GM23338 (cell line): Measurements from ENCODE around the gene NDUFAF8. TPM values are rescaled to one million over a fixed set of nuclear protein-coding genes. Genes with fewer than 3 reads are reported as not detected.
"Not testable (repeated sequence)": the region's sequence is repeated elsewhere in the genome, so short reads cannot be mapped to it uniquely, and the experiment has no call there.

Source experiments
- ATAC-seq: fragments of 200-7000 bp; cut with Tn5 transposase; 3 replicates; pipeline ENCODE4 v1.9.1; 2020
- DNase-seq: peaks from one replicate; pipeline ENCODE4 v3.0.0-alpha.2; 2015; ENCODE audit warnings: low spot score
- H2AFZ ChIP-seq: fragments of 200-600 bp; sonication (generic); 2 replicates; pipeline ENCODE4 v1.8.0; 2016; ENCODE audit warnings: antibody characterized with exemption, mild to moderate bottlenecking, moderate library complexity
- H3F3A ChIP-seq: fragments of 200-600 bp; sonication (generic); replicated peaks from 2 replicates; pipeline ENCODE4 v1.8.0; 2017; ENCODE audit warnings: antibody characterized with exemption, mixed run types, low read depth
- H3K27ac ChIP-seq: fragments of 200-600 bp; sonication (generic); 2 replicates; pipeline ENCODE4 v1.6.1; 2016; ENCODE audit warnings: low read depth
- H3K27me3 ChIP-seq: fragments of 200-600 bp; sonication (generic); 2 replicates; pipeline ENCODE4 v1.8.0; 2016; ENCODE audit warnings: mild to moderate bottlenecking, mixed run types, moderate library complexity; ENCODE audit not compliant: insufficient read depth
- H3K36me3 ChIP-seq: fragments of 200-600 bp; sonication (generic); 2 replicates; pipeline ENCODE4 v1.8.0; 2016; ENCODE audit warnings: mild to moderate bottlenecking; ENCODE audit not compliant: insufficient read depth
- H3K4me1 ChIP-seq: fragments of 200-600 bp; sonication (generic); 2 replicates; pipeline ENCODE4 v1.8.0; 2016; ENCODE audit warnings: mild to moderate bottlenecking, moderate library complexity; ENCODE audit not compliant: insufficient read depth
- H3K4me2 ChIP-seq: fragments of 200-600 bp; sonication (generic); 2 replicates; pipeline ENCODE4 v1.7.1; 2017; ENCODE audit warnings: mixed run types
- H3K4me3 ChIP-seq: fragments of 200-600 bp; sonication (generic); 2 replicates; pipeline ENCODE4 v1.6.1; 2016; ENCODE audit warnings: mixed run types
- H3K79me2 ChIP-seq: fragments of 200-600 bp; sonication (generic); replicated peaks from 2 replicates; pipeline ENCODE4 v1.8.0; 2017; ENCODE audit warnings: mild to moderate bottlenecking; ENCODE audit not compliant: insufficient read depth
- H3K9me2 ChIP-seq: fragments of 200-600 bp; sonication (generic); 2 replicates; pipeline ENCODE4 v1.8.0; 2017; ENCODE audit not compliant: insufficient read depth
- H4K20me1 ChIP-seq: fragments of 200-600 bp; sonication (generic); replicated peaks from 2 replicates; pipeline ENCODE4 v1.8.0; 2017; ENCODE audit warnings: mild to moderate bottlenecking; ENCODE audit not compliant: insufficient read depth
- H3K27ac Mint-ChIP-seq: 2 replicates; pipeline ENCODE4 v1.8.0; 2020; ENCODE audit warnings: inconsistent platforms, mild to moderate bottlenecking, moderate library complexity, mixed read lengths
- H3K27me3 Mint-ChIP-seq: 3 replicates; pipeline ENCODE4 v1.8.0; 2022; ENCODE audit warnings: low read depth, mild to moderate bottlenecking, moderate library complexity, mixed read lengths, inconsistent platforms; ENCODE audit not compliant: insufficient read depth, poor library complexity
- H3K36me3 Mint-ChIP-seq: 3 replicates; pipeline ENCODE4 v1.8.0; 2021; ENCODE audit warnings: low read depth, mild to moderate bottlenecking, inconsistent platforms, moderate library complexity, mixed read lengths
- H3K4me1 Mint-ChIP-seq: 3 replicates; pipeline ENCODE4 v1.8.0; 2020; ENCODE audit warnings: mild to moderate bottlenecking, inconsistent platforms, mixed read lengths
- H3K4me3 Mint-ChIP-seq: 3 replicates; pipeline ENCODE4 v1.8.0; 2021; ENCODE audit warnings: moderate library complexity, mild to moderate bottlenecking, inconsistent platforms, mixed read lengths
- H3K9me3 Mint-ChIP-seq: 3 replicates; pipeline ENCODE4 v1.8.0; 2020; ENCODE audit warnings: moderate library complexity, mild to moderate bottlenecking, inconsistent platforms, mixed read lengths
- CREB1 ChIP-seq: fragments of 250-450 bp; sonication (Bioruptor Pico); IDR thresholded peaks from 2 replicates; pipeline ENCODE4 v1.5.0; 2020; ENCODE audit warnings: low read depth, mild to moderate bottlenecking, moderate library complexity
- EZH2phosphoT487 ChIP-seq: fragments of 200-600 bp; sonication (generic); IDR thresholded peaks from one replicate; pipeline ENCODE4 v1.8.1; 2018; ENCODE audit warnings: antibody characterized with exemption; ENCODE audit not compliant: unreplicated experiment
- NANOG ChIP-seq: IDR thresholded peaks from 2 replicates; pipeline ENCODE4 v1.6.1; 2016; ENCODE audit warnings: antibody characterized with exemption, borderline replicate concordance
- STAT1 ChIP-seq: IDR thresholded peaks from one replicate; pipeline ENCODE4 v1.6.1; 2016; ENCODE audit warnings: antibody characterized with exemption; ENCODE audit not compliant: unreplicated experiment
- ZNF114 ChIP-seq: fragments of 250-450 bp; sonication (Bioruptor Pico); IDR thresholded peaks from 2 replicates; pipeline ENCODE4 v1.5.0; 2020; ENCODE audit warnings: mild to moderate bottlenecking, moderate library complexity
- ZNF331 ChIP-seq: fragments of 250-450 bp; sonication (Bioruptor Pico); IDR thresholded peaks from 2 replicates; pipeline ENCODE4 v1.5.0; 2020; ENCODE audit warnings: low read depth, mild to moderate bottlenecking, moderate library complexity
- polyA plus RNA-seq: library from polyadenylated mRNA; unstranded; fragments of >200 nt; fragmentation: Nextera tagmentation; extraction: Ambion mirVana; gene quantifications from 2 replicates; pipeline ENCODE4 v1.2.1, GENCODE V29; 2016
- total RNA-seq: library from RNA; depleted of rRNA; stranded (reverse); fragments of >200 nt; shearing (Covaris generic); gene quantifications from 2 replicates; pipeline ENCODE4 v1.2.3, GENCODE V29; 2014
- TF ChIP-seq, protein P1 (sequence below): IDR thresholded peaks from 2 replicates; pipeline ENCODE4 v1.6.1; 2016; ENCODE audit warnings: antibody characterized with exemption
- TF ChIP-seq, protein P2 (sequence below), 2 experiments: fragments of 200-600 bp in 1 of 2; sonication (generic) in 1 of 2; conservative IDR thresholded peaks; 2 replicates each; pipeline versions ENCODE4 v1.5.1 to v1.6.1; 2016 to 2017; ENCODE audit warnings: antibody characterized with exemption in 2 of 2, low read depth in 2 of 2, mild to moderate bottlenecking in 2 of 2, moderate library complexity in 1 of 2
- TF ChIP-seq, protein P3 (sequence below): fragments of 250-450 bp; sonication (Bioruptor Pico); IDR thresholded peaks from 2 replicates; pipeline ENCODE4 v1.5.0; 2020; ENCODE audit warnings: mild to moderate bottlenecking, moderate library complexity
- TF ChIP-seq, protein P4 (sequence below): IDR thresholded peaks from one replicate; pipeline ENCODE4 v1.6.1; 2018; ENCODE audit warnings: antibody characterized with exemption; ENCODE audit not compliant: unreplicated experiment

NDUFAF8 gene
- total and polyA plus RNA-seq, 2 experiments from 2014 or later: 21.5 to 156 TPM

DNA sequence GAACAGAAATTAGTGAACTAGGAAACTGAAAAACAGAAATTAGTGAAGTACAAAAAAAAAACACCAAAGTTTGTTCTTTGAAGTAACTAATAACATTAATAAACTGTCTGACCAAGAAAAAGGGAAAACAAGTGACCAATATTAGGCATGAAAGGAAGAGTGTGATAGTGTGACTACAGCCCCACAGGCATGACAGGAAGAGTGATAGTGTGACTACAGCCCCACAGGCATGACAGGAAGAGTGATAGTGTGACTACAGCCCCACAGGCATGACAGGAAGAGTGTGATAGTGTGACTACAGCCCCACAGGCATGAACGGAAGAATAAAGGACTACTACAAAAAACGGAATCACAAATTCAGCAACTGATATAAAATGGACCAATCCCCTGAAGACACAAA is 11.5 kb upstream of the NDUFAF8 start:
- H3K27me3 ChIP-seq, H2AFZ ChIP-seq, H3K9me3 Mint-ChIP-seq, H3K36me3 ChIP-seq, DNase-seq, H3K4me1 Mint-ChIP-seq, H3F3A ChIP-seq, H3K27ac ChIP-seq, H3K4me2 ChIP-seq, H3K4me1 ChIP-seq, H3K4me3 Mint-ChIP-seq, H3K9me2 ChIP-seq, H3K27me3 Mint-ChIP-seq, H3K79me2 ChIP-seq, H3K4me3 ChIP-seq, H4K20me1 ChIP-seq, H3K27ac Mint-ChIP-seq, ATAC-seq: not testable (repeated sequence)
- peaks cover 12% of the 10 kb centered on the region for H3K36me3 Mint-ChIP-seq

DNA sequence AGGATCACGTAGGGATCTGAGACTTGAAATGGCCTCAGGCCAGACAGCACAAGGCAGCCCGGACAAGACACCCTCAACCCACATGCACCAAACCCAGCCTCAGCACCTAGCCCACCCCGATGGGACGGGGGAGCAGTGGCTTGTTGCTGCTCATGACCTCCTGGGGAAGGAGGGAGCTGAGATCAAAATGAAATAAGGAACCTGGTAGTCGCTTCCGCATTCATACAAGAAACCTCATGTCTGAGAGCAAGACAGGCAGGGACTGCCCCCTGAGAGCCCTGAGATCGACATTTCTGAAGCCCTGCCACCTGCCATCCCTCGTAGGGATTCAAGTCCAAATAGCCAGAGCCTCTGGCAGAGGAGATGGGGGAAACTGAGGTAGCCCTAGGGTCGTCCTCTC is 10.7 kb upstream of the NDUFAF8 start:
- Mint-ChIP-seq H3K27ac (no peak overlapping the region), H3K27me3 (peaks cover 3% of the 10 kb centered on the region), H3K4me1 (peaks cover 6% of the 10 kb centered on the region), H3K36me3 (peaks cover 12% of the 10 kb centered on the region), H3K4me3 (no peak overlapping the region), H3K9me3 (no peaks in the 10 kb centered on the region; the same call in 2 of the 3 replicates)
- ATAC-seq (no peak), DNase-seq (no peak)
- Histone ChIP-seq H3K4me1 (peaks cover 5% of the 10 kb centered on the region; the same call in 1 of the 2 replicates), H3K4me3 (no peak overlapping the region), H3K79me2 (no peaks in the 10 kb centered on the region), H3K27me3 (0 out of 2 replicates have a peak, but pooled peaks cover 3% of the 10 kb centered on the region), H3K27ac (no peak overlapping the region), H3F3A (no peaks in the 10 kb centered on the region), H3K36me3 (no peaks in the 10 kb centered on the region), H2AFZ (no peak overlapping the region), H3K9me2 (no peaks in the 10 kb centered on the region), H4K20me1 (no peaks in the 10 kb centered on the region), H3K4me2 (no peak overlapping the region)
- TF ChIP-seq, protein P1, sequence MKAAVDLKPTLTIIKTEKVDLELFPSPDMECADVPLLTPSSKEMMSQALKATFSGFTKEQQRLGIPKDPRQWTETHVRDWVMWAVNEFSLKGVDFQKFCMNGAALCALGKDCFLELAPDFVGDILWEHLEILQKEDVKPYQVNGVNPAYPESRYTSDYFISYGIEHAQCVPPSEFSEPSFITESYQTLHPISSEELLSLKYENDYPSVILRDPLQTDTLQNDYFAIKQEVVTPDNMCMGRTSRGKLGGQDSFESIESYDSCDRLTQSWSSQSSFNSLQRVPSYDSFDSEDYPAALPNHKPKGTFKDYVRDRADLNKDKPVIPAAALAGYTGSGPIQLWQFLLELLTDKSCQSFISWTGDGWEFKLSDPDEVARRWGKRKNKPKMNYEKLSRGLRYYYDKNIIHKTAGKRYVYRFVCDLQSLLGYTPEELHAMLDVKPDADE: no peak
- TF ChIP-seq CREB1 (no peak), EZH2phosphoT487 (no peak), STAT1 (no peak), ZNF114 (CRISPR knock-in tag) (no peak), ZNF331 (CRISPR knock-in tag) (no peak), NANOG (no peak)
- TF ChIP-seq, protein P2, sequence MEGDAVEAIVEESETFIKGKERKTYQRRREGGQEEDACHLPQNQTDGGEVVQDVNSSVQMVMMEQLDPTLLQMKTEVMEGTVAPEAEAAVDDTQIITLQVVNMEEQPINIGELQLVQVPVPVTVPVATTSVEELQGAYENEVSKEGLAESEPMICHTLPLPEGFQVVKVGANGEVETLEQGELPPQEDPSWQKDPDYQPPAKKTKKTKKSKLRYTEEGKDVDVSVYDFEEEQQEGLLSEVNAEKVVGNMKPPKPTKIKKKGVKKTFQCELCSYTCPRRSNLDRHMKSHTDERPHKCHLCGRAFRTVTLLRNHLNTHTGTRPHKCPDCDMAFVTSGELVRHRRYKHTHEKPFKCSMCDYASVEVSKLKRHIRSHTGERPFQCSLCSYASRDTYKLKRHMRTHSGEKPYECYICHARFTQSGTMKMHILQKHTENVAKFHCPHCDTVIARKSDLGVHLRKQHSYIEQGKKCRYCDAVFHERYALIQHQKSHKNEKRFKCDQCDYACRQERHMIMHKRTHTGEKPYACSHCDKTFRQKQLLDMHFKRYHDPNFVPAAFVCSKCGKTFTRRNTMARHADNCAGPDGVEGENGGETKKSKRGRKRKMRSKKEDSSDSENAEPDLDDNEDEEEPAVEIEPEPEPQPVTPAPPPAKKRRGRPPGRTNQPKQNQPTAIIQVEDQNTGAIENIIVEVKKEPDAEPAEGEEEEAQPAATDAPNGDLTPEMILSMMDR (conservative IDR thresholded peaks at IDR 0.05; ENCODE audit: low read depth in 2 of 2): no peak
- TF ChIP-seq, protein P3, sequence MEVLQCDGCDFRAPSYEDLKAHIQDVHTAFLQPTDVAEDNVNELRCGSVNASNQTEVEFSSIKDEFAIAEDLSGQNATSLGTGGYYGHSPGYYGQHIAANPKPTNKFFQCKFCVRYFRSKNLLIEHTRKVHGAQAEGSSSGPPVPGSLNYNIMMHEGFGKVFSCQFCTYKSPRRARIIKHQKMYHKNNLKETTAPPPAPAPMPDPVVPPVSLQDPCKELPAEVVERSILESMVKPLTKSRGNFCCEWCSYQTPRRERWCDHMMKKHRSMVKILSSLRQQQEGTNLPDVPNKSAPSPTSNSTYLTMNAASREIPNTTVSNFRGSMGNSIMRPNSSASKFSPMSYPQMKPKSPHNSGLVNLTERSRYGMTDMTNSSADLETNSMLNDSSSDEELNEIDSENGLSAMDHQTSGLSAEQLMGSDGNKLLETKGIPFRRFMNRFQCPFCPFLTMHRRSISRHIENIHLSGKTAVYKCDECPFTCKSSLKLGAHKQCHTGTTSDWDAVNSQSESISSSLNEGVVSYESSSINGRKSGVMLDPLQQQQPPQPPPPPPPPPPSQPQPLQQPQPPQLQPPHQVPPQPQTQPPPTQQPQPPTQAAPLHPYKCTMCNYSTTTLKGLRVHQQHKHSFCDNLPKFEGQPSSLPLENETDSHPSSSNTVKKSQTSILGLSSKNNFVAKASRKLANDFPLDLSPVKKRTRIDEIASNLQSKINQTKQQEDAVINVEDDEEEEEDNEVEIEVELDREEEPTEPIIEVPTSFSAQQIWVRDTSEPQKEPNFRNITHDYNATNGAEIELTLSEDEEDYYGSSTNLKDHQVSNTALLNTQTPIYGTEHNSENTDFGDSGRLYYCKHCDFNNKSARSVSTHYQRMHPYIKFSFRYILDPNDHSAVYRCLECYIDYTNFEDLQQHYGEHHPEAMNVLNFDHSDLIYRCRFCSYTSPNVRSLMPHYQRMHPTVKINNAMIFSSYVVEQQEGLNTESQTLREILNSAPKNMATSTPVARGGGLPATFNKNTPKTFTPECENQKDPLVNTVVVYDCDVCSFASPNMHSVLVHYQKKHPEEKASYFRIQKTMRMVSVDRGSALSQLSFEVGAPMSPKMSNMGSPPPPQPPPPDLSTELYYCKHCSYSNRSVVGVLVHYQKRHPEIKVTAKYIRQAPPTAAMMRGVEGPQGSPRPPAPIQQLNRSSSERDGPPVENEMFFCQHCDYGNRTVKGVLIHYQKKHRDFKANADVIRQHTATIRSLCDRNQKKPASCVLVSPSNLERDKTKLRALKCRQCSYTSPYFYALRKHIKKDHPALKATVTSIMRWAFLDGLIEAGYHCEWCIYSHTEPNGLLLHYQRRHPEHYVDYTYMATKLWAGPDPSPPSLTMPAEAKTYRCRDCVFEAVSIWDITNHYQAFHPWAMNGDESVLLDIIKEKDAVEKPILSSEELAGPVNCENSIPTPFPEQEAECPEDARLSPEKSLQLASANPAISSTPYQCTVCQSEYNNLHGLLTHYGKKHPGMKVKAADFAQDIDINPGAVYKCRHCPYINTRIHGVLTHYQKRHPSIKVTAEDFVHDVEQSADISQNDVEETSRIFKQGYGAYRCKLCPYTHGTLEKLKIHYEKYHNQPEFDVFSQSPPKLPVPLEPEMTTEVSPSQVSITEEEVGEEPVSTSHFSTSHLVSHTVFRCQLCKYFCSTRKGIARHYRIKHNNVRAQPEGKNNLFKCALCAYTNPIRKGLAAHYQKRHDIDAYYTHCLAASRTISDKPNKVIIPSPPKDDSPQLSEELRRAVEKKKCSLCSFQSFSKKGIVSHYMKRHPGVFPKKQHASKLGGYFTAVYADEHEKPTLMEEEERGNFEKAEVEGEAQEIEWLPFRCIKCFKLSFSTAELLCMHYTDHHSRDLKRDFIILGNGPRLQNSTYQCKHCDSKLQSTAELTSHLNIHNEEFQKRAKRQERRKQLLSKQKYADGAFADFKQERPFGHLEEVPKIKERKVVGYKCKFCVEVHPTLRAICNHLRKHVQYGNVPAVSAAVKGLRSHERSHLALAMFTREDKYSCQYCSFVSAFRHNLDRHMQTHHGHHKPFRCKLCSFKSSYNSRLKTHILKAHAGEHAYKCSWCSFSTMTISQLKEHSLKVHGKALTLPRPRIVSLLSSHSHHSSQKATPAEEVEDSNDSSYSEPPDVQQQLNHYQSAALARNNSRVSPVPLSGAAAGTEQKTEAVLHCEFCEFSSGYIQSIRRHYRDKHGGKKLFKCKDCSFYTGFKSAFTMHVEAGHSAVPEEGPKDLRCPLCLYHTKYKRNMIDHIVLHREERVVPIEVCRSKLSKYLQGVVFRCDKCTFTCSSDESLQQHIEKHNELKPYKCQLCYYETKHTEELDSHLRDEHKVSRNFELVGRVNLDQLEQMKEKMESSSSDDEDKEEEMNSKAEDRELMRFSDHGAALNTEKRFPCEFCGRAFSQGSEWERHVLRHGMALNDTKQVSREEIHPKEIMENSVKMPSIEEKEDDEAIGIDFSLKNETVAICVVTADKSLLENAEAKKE (CRISPR knock-in tag): no peak
- TF ChIP-seq, protein P4, sequence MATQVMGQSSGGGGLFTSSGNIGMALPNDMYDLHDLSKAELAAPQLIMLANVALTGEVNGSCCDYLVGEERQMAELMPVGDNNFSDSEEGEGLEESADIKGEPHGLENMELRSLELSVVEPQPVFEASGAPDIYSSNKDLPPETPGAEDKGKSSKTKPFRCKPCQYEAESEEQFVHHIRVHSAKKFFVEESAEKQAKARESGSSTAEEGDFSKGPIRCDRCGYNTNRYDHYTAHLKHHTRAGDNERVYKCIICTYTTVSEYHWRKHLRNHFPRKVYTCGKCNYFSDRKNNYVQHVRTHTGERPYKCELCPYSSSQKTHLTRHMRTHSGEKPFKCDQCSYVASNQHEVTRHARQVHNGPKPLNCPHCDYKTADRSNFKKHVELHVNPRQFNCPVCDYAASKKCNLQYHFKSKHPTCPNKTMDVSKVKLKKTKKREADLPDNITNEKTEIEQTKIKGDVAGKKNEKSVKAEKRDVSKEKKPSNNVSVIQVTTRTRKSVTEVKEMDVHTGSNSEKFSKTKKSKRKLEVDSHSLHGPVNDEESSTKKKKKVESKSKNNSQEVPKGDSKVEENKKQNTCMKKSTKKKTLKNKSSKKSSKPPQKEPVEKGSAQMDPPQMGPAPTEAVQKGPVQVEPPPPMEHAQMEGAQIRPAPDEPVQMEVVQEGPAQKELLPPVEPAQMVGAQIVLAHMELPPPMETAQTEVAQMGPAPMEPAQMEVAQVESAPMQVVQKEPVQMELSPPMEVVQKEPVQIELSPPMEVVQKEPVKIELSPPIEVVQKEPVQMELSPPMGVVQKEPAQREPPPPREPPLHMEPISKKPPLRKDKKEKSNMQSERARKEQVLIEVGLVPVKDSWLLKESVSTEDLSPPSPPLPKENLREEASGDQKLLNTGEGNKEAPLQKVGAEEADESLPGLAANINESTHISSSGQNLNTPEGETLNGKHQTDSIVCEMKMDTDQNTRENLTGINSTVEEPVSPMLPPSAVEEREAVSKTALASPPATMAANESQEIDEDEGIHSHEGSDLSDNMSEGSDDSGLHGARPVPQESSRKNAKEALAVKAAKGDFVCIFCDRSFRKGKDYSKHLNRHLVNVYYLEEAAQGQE: no peak
